HepG2 (cell line): Measurements from ENCODE around the gene NPAS2. TPM values are rescaled to one million over a fixed set of nuclear protein-coding genes. Genes with fewer than 3 reads are reported as not detected.

Source experiments
- ETS1 ChIP-seq: sonication (generic); formaldehyde crosslinking; IDR thresholded peaks from 2 replicates; pipeline ENCODE4 v1.4.0; 2020; ENCODE audit warnings: missing genetic modification reagents
- ETV5 ChIP-seq: IDR thresholded peaks from 2 replicates; pipeline ENCODE4 v1.6.1; 2018; ENCODE audit warnings: missing biosample characterization, missing genetic modification reagents, inconsistent platforms, borderline replicate concordance
- GMEB1 ChIP-seq: sonication (generic); formaldehyde crosslinking; IDR thresholded peaks from 2 replicates; pipeline ENCODE4 v1.5.1; 2020; ENCODE audit warnings: missing genetic modification reagents, mild to moderate bottlenecking, borderline replicate concordance
- HMG20B ChIP-seq: conservative IDR thresholded peaks from 2 replicates; pipeline ENCODE4 v1.6.1; 2016; ENCODE audit warnings: missing genetic modification reagents, missing compliant biosample characterization
- HNRNPLL ChIP-seq: fragments of 200-400 bp; formaldehyde crosslinking; IDR thresholded peaks from 2 replicates; pipeline ENCODE4 v1.6.1; 2017; ENCODE audit warnings: mild to moderate bottlenecking, low read depth, low read length; ENCODE audit not compliant: poor library complexity, severe bottlenecking
- LRRFIP1 ChIP-seq: sonication (generic); formaldehyde crosslinking; conservative IDR thresholded peaks from 2 replicates; pipeline ENCODE4 v1.4.0; 2020; ENCODE audit warnings: missing genetic modification reagents
- PRDM15 ChIP-seq: sonication (generic); formaldehyde crosslinking; IDR thresholded peaks from 2 replicates; pipeline ENCODE4 v1.4.0; 2020; ENCODE audit warnings: missing genetic modification reagents
- YEATS2 ChIP-seq: sonication (generic); formaldehyde crosslinking; IDR thresholded peaks from 2 replicates; pipeline ENCODE4 v1.4.0; 2020; ENCODE audit warnings: missing genetic modification reagents, borderline replicate concordance
- ZBTB26 ChIP-seq: IDR thresholded peaks from 2 replicates; pipeline ENCODE4 v1.6.1; 2016; ENCODE audit warnings: missing compliant biosample characterization, missing genetic modification reagents, borderline replicate concordance
- ZFP1 ChIP-seq: IDR thresholded peaks from 2 replicates; pipeline ENCODE4 v1.6.1; 2016
- ZNF354B ChIP-seq: sonication (generic); formaldehyde crosslinking; IDR thresholded peaks from 2 replicates; pipeline ENCODE4 v1.8.0; 2022; ENCODE audit warnings: mild to moderate bottlenecking, missing genetic modification reagents
- ZNF557 ChIP-seq: sonication (generic); formaldehyde crosslinking; IDR thresholded peaks from 2 replicates; pipeline ENCODE4 v1.4.0; 2020; ENCODE audit warnings: missing genetic modification reagents
- polyA plus RNA-seq, 8 experiments: library from polyadenylated mRNA; depleted of rRNA in 3 of 8; stranded (reverse) in 7 of 8; unstranded in 1 of 8; fragments of >200 nt; fragmentation: Illumina TruSeq in 4 of 8; extraction: Trizol in 4 of 8; gene quantifications; 2 replicates each; pipeline versions ENCODE4 v1.2.1 to v1.2.3, GENCODE V29; 2011 to 2016; ENCODE audit warnings: low read depth in 4 of 8, missing spikeins in 1 of 8, mixed read lengths in 1 of 8; ENCODE audit not compliant: insufficient read depth in 1 of 8
- total RNA-seq, 5 experiments: library from RNA; depleted of rRNA; stranded (reverse); fragments of >200 nt; fragmentation: Illumina TruSeq; extraction: Trizol; gene quantifications; 2 replicates each; pipeline ENCODE4 v1.2.3, GENCODE V29; 2016; ENCODE audit warnings: low read depth in 1 of 5

NPAS2 gene
- total and polyA plus RNA-seq, 2 of the 13 experiments (the other 11 are each of a cell fraction or from before 2014, with no cell fraction given): 14.8 to 37.5 TPM

GRCh38 chr2:100820523-100821254 lies 750 bp downstream of the NPAS2 start (continued):
- TF ChIP-seq ETS1 (no peak), ZNF557 (CRISPR knock-in tag) (no peak), ETV5 (CRISPR knock-in tag) (peak; percentile 4; the same call in 1 of the 2 replicates), GMEB1 (CRISPR knock-in tag) (0 out of 2 replicates have a peak, but pooled peaks have one; percentile 25), ZNF354B (CRISPR knock-in tag) (no peak; the same call in 1 of the 2 replicates), ZBTB26 (0 out of 2 replicates have a peak, but pooled peaks have one; percentile 24), PRDM15 (CRISPR knock-in tag) (peak; percentile 89), ZFP1 (CRISPR knock-in tag) (no peak), HNRNPLL (peak; percentile 86), HMG20B (no peak), YEATS2 (no peak), LRRFIP1 (CRISPR knock-in tag) (no peak)
